Transverse colon (tissue), 3 donors: Measurements from ENCODE around the gene ROBO1.

Experiments used
- EP300 ChIP-seq: sonication (generic); formaldehyde crosslinking; IDR thresholded peaks from one replicate; pipeline ENCODE4 v1.6.1; 2017; ENCODE audit warnings: antibody characterized with exemption, low read depth
- POLR2A ChIP-seq: fragments of 450-650 bp; IDR thresholded peaks from one replicate; pipeline ENCODE4 v1.6.1; 2016; ENCODE audit warnings: antibody characterized with exemption, mild to moderate bottlenecking, moderate library complexity
- TF ChIP-seq, protein P1 (sequence below), 5 experiments: fragments of 200-600 bp in 3 of 5; fragments of 450-650 bp in 2 of 5; sonication (generic) in 3 of 5; IDR thresholded peaks; 1 replicate in 2 of 5; 2 replicates in 3 of 5; pipeline ENCODE4 v1.5.1; 2016 to 2017; ENCODE audit warnings: antibody characterized with exemption in 5 of 5, inconsistent platforms in 3 of 5, mild to moderate bottlenecking in 2 of 5, moderate library complexity in 1 of 5

DNA sequence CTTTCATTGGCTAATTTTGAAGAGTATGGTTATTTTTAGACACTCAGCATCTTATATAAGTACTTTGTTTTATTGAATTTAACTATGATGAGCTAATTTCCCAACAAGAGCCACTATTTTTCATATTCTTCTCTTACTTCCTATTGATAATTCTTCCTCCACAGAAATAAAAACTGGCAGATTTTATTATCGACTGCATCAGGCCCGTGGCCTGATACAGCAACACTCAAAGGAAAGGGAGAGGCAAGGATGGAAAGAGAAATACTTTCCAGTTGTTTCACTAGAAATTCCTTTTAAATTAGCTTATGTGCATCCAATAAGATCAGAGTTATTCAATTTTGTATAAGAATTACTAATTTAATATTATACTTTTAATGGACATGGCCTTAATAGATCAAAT lies 886.3 kb downstream of the ROBO1 start:
- TF ChIP-seq, protein P1, sequence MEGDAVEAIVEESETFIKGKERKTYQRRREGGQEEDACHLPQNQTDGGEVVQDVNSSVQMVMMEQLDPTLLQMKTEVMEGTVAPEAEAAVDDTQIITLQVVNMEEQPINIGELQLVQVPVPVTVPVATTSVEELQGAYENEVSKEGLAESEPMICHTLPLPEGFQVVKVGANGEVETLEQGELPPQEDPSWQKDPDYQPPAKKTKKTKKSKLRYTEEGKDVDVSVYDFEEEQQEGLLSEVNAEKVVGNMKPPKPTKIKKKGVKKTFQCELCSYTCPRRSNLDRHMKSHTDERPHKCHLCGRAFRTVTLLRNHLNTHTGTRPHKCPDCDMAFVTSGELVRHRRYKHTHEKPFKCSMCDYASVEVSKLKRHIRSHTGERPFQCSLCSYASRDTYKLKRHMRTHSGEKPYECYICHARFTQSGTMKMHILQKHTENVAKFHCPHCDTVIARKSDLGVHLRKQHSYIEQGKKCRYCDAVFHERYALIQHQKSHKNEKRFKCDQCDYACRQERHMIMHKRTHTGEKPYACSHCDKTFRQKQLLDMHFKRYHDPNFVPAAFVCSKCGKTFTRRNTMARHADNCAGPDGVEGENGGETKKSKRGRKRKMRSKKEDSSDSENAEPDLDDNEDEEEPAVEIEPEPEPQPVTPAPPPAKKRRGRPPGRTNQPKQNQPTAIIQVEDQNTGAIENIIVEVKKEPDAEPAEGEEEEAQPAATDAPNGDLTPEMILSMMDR (IDR thresholded peaks at IDR 0.05) = no peak
- TF ChIP-seq EP300 = no peak
- TF ChIP-seq POLR2A = no peak
